ENCODE measurements around the gene RNPS1.

GRCh38 chr16:2260250-2260649, 7.7 kb downstream of the RNPS1 start:
- TF ChIP-seq CTCF (IDR thresholded peaks at IDR 0.05; ENCODE audit: extremely low read depth in 1 of 2, insufficient read depth in 1 of 2, low read depth in 1 of 2, low read length in 2 of 2) (no peak), POLR2A (IDR thresholded peaks at IDR 0.05; ENCODE audit: low read depth, low read length) (no peak), FOS (IDR thresholded peaks at IDR 0.05; ENCODE audit: borderline replicate concordance, insufficient read depth, low read length) (no peak)

Data from endothelial cell of umbilical vein (primary cell).